OCI-LY7 (cell line): Measurements from ENCODE around the gene C1orf198.

Experiments
- CTCF ChIP-seq: fragments of 200-600 bp; sonication (generic); conservative IDR thresholded peaks from 2 replicates; pipeline ENCODE4 v1.5.1; 2014; ENCODE audit warnings: mild to moderate bottlenecking, antibody characterized with exemption, low read length, moderate library complexity, mixed read lengths
- EZH2phosphoT487 ChIP-seq: fragments of 200-600 bp; sonication (generic); IDR thresholded peaks from 2 replicates; pipeline ENCODE4 v1.6.1; 2018; ENCODE audit warnings: low read depth, borderline replicate concordance, mild to moderate bottlenecking, mixed run types, antibody characterized with exemption, low read length, moderate library complexity, mixed read lengths

- TF ChIP-seq CTCF = peak; percentile 90
- TF ChIP-seq EZH2phosphoT487 = no peak
These were observed 49.2 kb upstream of the C1orf198 start for GRCh38 chr1:230917284-230918135.
